A673 (cell line): ENCODE results near the gene ICOS. TPM values are rescaled to one million over a fixed set of nuclear protein-coding genes. Genes with fewer than 3 reads are reported as not detected.

Experiments used
- BruUV-seq: library from RNA; stranded (reverse); fragments of 400-500 nt; replicated peaks from 2 replicates; lab custom pipeline; 2021; lab: Mats Ljungman, UMichigan
- CTCF ChIA-PET: fragments of 300-600 bp; sonication (Branson Sonifier 250); formaldehyde crosslinking; loops from one replicate; lab custom pipeline; 2022; ENCODE audit warnings: antibody characterized with exemption; lab: Charles Lee
- POLR2A ChIA-PET: fragments of 300-600 bp; sonication (Branson Sonifier 250); formaldehyde crosslinking; loops from one replicate; lab custom pipeline; 2022; ENCODE audit warnings: antibody characterized with exemption; ENCODE audit not compliant: low non-redundant PET; lab: Charles Lee
- DNase-seq: peaks from one replicate; pipeline ENCODE4 v3.0.0-alpha.2; 2015; ENCODE audit warnings: low spot score
- H3K27ac ChIP-seq: fragments of 200-600 bp; sonication (generic); 2 replicates; pipeline ENCODE4 v1.5.1; 2016; ENCODE audit warnings: mixed run types, low read depth, mild to moderate bottlenecking, mixed read lengths, antibody characterized with exemption, low read length; ENCODE audit not compliant: poor library complexity, severe bottlenecking
- H3K27me3 ChIP-seq: fragments of 200-600 bp; sonication (generic); replicated peaks from 2 replicates; pipeline ENCODE4 v1.6.1; 2017; ENCODE audit warnings: mixed run types, low read depth, mild to moderate bottlenecking, mixed read lengths, antibody characterized with exemption, low read length; ENCODE audit not compliant: insufficient read depth, poor library complexity
- H3K36me3 ChIP-seq: fragments of 200-600 bp; sonication (generic); 2 replicates; pipeline ENCODE4 v1.6.1; 2016; ENCODE audit warnings: mixed run types, mild to moderate bottlenecking, mixed read lengths, antibody characterized with exemption, low read length; ENCODE audit not compliant: insufficient read depth, poor library complexity, severe bottlenecking
- H3K4me1 ChIP-seq: fragments of 200-600 bp; sonication (generic); 2 replicates; pipeline ENCODE4 v1.6.1; 2017; ENCODE audit warnings: mixed run types, mild to moderate bottlenecking, mixed read lengths, antibody characterized with exemption, low read length; ENCODE audit not compliant: insufficient read depth, poor library complexity, severe bottlenecking
- H3K4me3 ChIP-seq: fragments of 200-600 bp; sonication (generic); 2 replicates; pipeline ENCODE4 v1.5.1; 2016; ENCODE audit warnings: low read depth, mixed run types, mild to moderate bottlenecking, mixed read lengths, low read length; ENCODE audit not compliant: poor library complexity, severe bottlenecking
- H3K9me3 ChIP-seq: fragments of 200-600 bp; sonication (generic); 2 replicates; pipeline ENCODE4 v1.6.1; 2016; ENCODE audit warnings: mixed run types, low read depth, mild to moderate bottlenecking, mixed read lengths, antibody characterized with exemption, low read length; ENCODE audit not compliant: poor library complexity, severe bottlenecking
- EZH2 ChIP-seq: fragments of 200-600 bp; sonication (generic); IDR thresholded peaks from 2 replicates; pipeline ENCODE4 v1.6.1; 2017; ENCODE audit warnings: borderline replicate concordance, low read depth, mild to moderate bottlenecking, mixed read lengths, antibody characterized with exemption, low read length; ENCODE audit not compliant: poor library complexity, severe bottlenecking
- intact Hi-C: fragments of 100-400 bp; cut with micrococcal nuclease; formaldehyde crosslinking; loops from one replicate; pipeline ENCODE4 v1.10.0; 2022; ENCODE audit not compliant: unreplicated experiment
- total RNA-seq: library from RNA; stranded (reverse); gene quantifications from 2 replicates; pipeline ENCODE4 v1.2.3, GENCODE V29; 2021
- TF ChIP-seq, protein P1 (sequence below): fragments of 300-800, 200-600 bp; sonication (generic); conservative IDR thresholded peaks from 2 replicates; pipeline ENCODE4 v1.5.1; 2017; ENCODE audit warnings: low read depth, mild to moderate bottlenecking, antibody characterized with exemption, low read length, moderate library complexity, mixed read lengths

The ICOS gene
- total RNA-seq, 1 experiment from 2014 or later = not detected

DNA sequence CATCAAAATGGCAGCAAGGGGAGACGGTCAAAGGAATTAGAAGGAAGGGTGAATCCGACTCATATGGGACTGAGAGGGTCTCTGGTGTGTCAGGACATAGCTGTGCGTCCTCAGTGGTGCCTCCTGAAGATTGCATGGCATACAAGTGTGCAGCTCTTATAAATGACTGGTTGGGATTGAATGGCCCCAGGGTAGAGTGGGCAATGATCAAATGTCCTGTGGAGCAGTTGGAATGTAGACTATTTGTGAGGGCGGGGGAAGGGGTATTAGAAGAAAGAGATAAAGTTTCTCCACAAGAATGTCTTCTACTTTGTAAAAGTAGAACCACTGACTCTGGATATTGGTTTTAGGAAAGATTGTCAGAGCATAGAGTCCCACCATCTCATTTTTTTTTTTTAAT, 44.4 kb upstream of the ICOS start:
- CTCF ChIA-PET = no interaction called here
- H3K27ac ChIP-seq = no peak overlapping the region

GRCh38 chr2:203893401-203893800, 43.2 kb upstream of the ICOS start:
- no TSS peak for BruUV-seq
- intact Hi-C loops = no loop called here
- TF ChIP-seq, protein P1, sequence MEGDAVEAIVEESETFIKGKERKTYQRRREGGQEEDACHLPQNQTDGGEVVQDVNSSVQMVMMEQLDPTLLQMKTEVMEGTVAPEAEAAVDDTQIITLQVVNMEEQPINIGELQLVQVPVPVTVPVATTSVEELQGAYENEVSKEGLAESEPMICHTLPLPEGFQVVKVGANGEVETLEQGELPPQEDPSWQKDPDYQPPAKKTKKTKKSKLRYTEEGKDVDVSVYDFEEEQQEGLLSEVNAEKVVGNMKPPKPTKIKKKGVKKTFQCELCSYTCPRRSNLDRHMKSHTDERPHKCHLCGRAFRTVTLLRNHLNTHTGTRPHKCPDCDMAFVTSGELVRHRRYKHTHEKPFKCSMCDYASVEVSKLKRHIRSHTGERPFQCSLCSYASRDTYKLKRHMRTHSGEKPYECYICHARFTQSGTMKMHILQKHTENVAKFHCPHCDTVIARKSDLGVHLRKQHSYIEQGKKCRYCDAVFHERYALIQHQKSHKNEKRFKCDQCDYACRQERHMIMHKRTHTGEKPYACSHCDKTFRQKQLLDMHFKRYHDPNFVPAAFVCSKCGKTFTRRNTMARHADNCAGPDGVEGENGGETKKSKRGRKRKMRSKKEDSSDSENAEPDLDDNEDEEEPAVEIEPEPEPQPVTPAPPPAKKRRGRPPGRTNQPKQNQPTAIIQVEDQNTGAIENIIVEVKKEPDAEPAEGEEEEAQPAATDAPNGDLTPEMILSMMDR = no peak
- TF ChIP-seq EZH2 = no peak
- H3K4me3 ChIP-seq = no peak overlapping the region
- no peak for DNase-seq
- POLR2A ChIA-PET = no interaction called here
- no peaks in the 10 kb centered on the region for H3K36me3 ChIP-seq
- no peaks in the 10 kb centered on the region for H3K9me3 ChIP-seq
- H3K27me3 ChIP-seq = no peaks in the 10 kb centered on the region
- CTCF ChIA-PET = no interaction called here
- no peaks in the 10 kb centered on the region for H3K4me1 ChIP-seq
- no peak overlapping the region for H3K27ac ChIP-seq

More for the DNA sequence above, 44.4 kb upstream of the ICOS start:
- no peak for DNase-seq
- intact Hi-C loops = no loop called here
- no peaks in the 10 kb centered on the region for H3K36me3 ChIP-seq
- H3K9me3 ChIP-seq = no peaks in the 10 kb centered on the region
- POLR2A ChIA-PET = no interaction called here
- H3K4me1 ChIP-seq = no peaks in the 10 kb centered on the region
- no TSS peak for BruUV-seq
- no peak overlapping the region for H3K4me3 ChIP-seq
- no peaks in the 10 kb centered on the region for H3K27me3 ChIP-seq
- TF ChIP-seq, protein P1 = no peak
- no peak for TF ChIP-seq EZH2

DNA sequence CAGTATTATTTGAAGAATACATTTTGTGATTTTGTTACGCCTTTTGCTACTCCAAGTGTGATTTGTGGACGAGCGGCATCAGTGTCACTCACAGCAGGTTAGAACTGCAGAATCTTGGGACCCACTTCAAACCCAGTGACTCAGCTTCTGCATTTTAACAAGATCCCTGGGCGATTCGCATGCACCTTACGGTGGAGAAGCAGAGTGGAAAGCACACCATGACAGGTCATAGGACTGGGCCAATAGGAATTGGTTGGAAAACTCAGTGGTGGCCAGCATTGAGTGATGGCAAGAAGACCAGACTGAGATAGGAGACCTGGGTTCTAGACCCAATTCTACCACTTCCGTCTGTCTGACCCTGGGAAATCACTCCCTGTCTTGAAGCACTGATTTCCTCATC, 42.7 kb upstream of the ICOS start:
- H3K36me3 ChIP-seq = no peaks in the 10 kb centered on the region
- no peaks in the 10 kb centered on the region for H3K4me1 ChIP-seq
- H3K9me3 ChIP-seq = no peaks in the 10 kb centered on the region
- intact Hi-C loops = no loop called here
- DNase-seq = no peak
- TF ChIP-seq, protein P1 = no peak
- TF ChIP-seq EZH2 = no peak
- CTCF ChIA-PET = no interaction called here
- H3K27ac ChIP-seq = no peak overlapping the region
- H3K4me3 ChIP-seq = no peak overlapping the region
- no peaks in the 10 kb centered on the region for H3K27me3 ChIP-seq
- POLR2A ChIA-PET = no interaction called here
- no TSS peak for BruUV-seq
